GM10847 (cell line): ENCODE results near the gene NEMP1.
A peak's percentile ranks its signal among the peaks of the same experiment; 100 is the strongest.

Experiments used
- POLR2A ChIP-seq: IDR thresholded peaks from 2 replicates; pipeline ENCODE4 v1.6.1; 2011; ENCODE audit not compliant: insufficient read length; ENCODE audit errors: extremely low read depth

NEMP1 gene

GRCh38 chr12:57087691-57088353, 9.2 kb upstream of the NEMP1 start:
- TF ChIP-seq POLR2A = peak; percentile 12

- peak; percentile 55 for TF ChIP-seq POLR2A
Measured at GRCh38 chr12:57087010-57087690, 8.6 kb upstream of the NEMP1 start.

- TF ChIP-seq POLR2A = no peak
Measured at GRCh38 chr12:57086493-57087009, 8.0 kb upstream of the NEMP1 start.

- peak; percentile 13 for TF ChIP-seq POLR2A
Measured at GRCh38 chr12:57085999-57086492, 7.5 kb upstream of the NEMP1 start.

GRCh38 chr12:57080855-57081254, 2.3 kb upstream of the NEMP1 start:
- TF ChIP-seq POLR2A = no peak

GRCh38 chr12:57079821-57080220, 1.2 kb upstream of the NEMP1 start:
- no peak for TF ChIP-seq POLR2A

GRCh38 chr12:57072661-57073060, 5.9 kb downstream of the NEMP1 start:
- no peak for TF ChIP-seq POLR2A

- TF ChIP-seq POLR2A = no peak
Measured at GRCh38 chr12:57069523-57069922, 9.1 kb downstream of the NEMP1 start.

- no peak for TF ChIP-seq POLR2A
Measured at GRCh38 chr12:57066245-57066644, 12.3 kb downstream of the NEMP1 start.

- no peak for TF ChIP-seq POLR2A
Measured at GRCh38 chr12:57063991-57064685, 14.5 kb downstream of the NEMP1 start.

GRCh38 chr12:57058454-57058853, 20.1 kb downstream of the NEMP1 start:
- TF ChIP-seq POLR2A = no peak

GRCh38 chr12:57057067-57057751, 21.4 kb downstream of the NEMP1 start:
- no peak for TF ChIP-seq POLR2A

- TF ChIP-seq POLR2A = no peak
Measured at GRCh38 chr12:57055824-57056223, 22.8 kb downstream of the NEMP1 start.

GRCh38 chr12:57051011-57051410, 27.6 kb downstream of the NEMP1 start:
- TF ChIP-seq POLR2A = no peak

- no peak for TF ChIP-seq POLR2A
Measured at GRCh38 chr12:57049890-57050289, 28.7 kb downstream of the NEMP1 start, which contains the start of gene MYO1A. Gene MYO1A, minus strand, starts transcription at chr12:57050129. Its CDS starts 1,806 bp downstream, at chr12:57048323.
